Colonic mucosa (tissue), 4 donors: Measurements from ENCODE around the gene TMEM132E. TPM values are rescaled to one million over a fixed set of nuclear protein-coding genes. Genes with fewer than 3 reads are reported as not detected.

Source experiments
- DNase-seq: peaks from one replicate; pipeline ENCODE4 v3.0.0-alpha.2; 2020
- H3K27ac ChIP-seq: fragments of 200-600 bp; one replicate; pipeline ENCODE4 v1.8.0; 2021
- H3K27me3 ChIP-seq: fragments of 200-600 bp; one replicate; pipeline ENCODE4 v1.8.0; 2021
- H3K36me3 ChIP-seq: fragments of 200-600 bp; one replicate; pipeline ENCODE4 v1.8.0; 2021
- H3K4me1 ChIP-seq: fragments of 200-600 bp; one replicate; pipeline ENCODE4 v1.8.0; 2021; ENCODE audit warnings: mild to moderate bottlenecking
- H3K4me3 ChIP-seq: fragments of 200-600 bp; one replicate; pipeline ENCODE4 v1.8.0; 2021
- H3K9ac ChIP-seq, 2 donors: one replicate each; pipeline ENCODE4 v1.7.0; 2013; ENCODE audit warnings: control low read depth in 2 of 2, low read depth in 2 of 2, low read length in 2 of 2
- H3K9me3 ChIP-seq: fragments of 200-600 bp; one replicate; pipeline ENCODE4 v1.8.0; 2021
- CTCF ChIP-seq: fragments of 200-600 bp; IDR thresholded peaks from one replicate; pipeline ENCODE4 v1.8.0; 2022; ENCODE audit warnings: antibody characterized with exemption, mild to moderate bottlenecking
- intact Hi-C: fragments of 100-400 bp; cut with DNase I; formaldehyde crosslinking; loops from one replicate; pipeline ENCODE4 v1.14.1; 2022
- total RNA-seq, 2 donors: library from RNA; stranded (reverse); fragmentation: NEBNext Ultra II Directional in 1 of 2; extraction: Animal tissue kit (Norgen Biotek cat#: 25700) in 1 of 2; gene quantifications; one replicate each; pipeline ENCODE4 v1.2.1, GENCODE V29; 2021
- donor health status: healthy.
- donor health status: DM: no; HTN: no; CAD: no.
- donor health status: DM: no; HTN: no; CAD: no.

The TMEM132E gene
- total RNA-seq, 2 donors from 2014 or later: 0.10 to 0.11 TPM

DNA sequence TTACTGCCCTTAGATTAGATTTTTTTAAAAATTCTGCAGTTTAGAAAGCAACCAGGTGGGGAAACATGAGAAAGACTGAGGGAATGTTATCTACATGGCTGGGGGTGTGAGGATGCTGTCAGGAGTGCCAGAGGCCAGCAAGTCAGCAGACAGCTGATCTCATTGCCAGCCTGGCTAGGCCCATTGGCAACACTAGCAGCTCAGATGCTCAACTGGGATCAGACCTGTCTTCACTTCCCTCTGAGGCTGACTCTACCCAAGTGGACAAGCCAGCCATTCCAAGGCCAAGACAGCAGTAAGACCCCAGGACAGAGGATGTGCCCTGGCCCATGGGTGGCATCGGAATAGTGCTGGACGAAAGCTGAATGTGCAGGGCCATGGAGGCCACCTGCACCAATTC lies 96.2 kb downstream of the TMEM132E start:
- intact Hi-C loops: no loop called here
- H3K9me3 ChIP-seq: no peaks in the 10 kb centered on the region
- TF ChIP-seq CTCF: no peak
- no peak overlapping the region for H3K27ac ChIP-seq
- no peaks in the 10 kb centered on the region for H3K36me3 ChIP-seq
- no peaks in the 10 kb centered on the region for H3K27me3 ChIP-seq
- H3K4me3 ChIP-seq: no peak overlapping the region
- DNase-seq: no peak
- no peak overlapping the region for H3K9ac ChIP-seq
- no peaks in the 10 kb centered on the region for H3K4me1 ChIP-seq

DNA sequence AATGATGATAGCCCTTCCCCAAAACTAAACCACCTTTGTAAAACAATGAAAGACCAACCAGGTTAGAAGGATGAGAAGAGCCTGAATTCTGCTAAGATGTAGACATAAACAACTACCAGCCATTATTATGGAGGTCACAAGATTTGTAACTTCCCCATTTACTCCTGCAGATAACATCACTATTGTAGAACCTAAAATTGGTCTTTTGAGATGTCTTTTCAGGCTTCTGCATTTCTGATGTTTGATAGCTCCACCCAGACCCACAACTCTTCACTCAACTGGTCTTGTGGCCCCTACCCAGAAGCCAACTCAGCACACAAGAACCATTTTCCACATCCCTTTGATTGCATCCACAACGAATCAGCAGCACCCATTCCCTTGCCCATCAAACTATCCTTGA lies 100.8 kb downstream of the TMEM132E start:
- Histone ChIP-seq H3K9me3 (no peaks in the 10 kb centered on the region), H3K4me1 (no peaks in the 10 kb centered on the region), H3K9ac (no peak overlapping the region), H3K27me3 (no peaks in the 10 kb centered on the region), H3K4me3 (no peak overlapping the region), H3K36me3 (no peaks in the 10 kb centered on the region), H3K27ac (no peak overlapping the region)
- TF ChIP-seq CTCF: no peak
- no peak for DNase-seq
- intact Hi-C loops: no loop called here

GRCh38 chr17:34682305-34682704 lies 102.9 kb downstream of the TMEM132E start:
- no peak overlapping the region for H3K4me3 ChIP-seq
- no peaks in the 10 kb centered on the region for H3K36me3 ChIP-seq
- intact Hi-C loops: no loop called here
- no peak overlapping the region for H3K27ac ChIP-seq
- no peak overlapping the region for H3K9ac ChIP-seq
- H3K4me1 ChIP-seq: no peaks in the 10 kb centered on the region
- H3K27me3 ChIP-seq: no peaks in the 10 kb centered on the region
- H3K9me3 ChIP-seq: no peaks in the 10 kb centered on the region
- TF ChIP-seq CTCF: no peak
- no peak for DNase-seq

GRCh38 chr17:34683390-34683789 lies 104.0 kb downstream of the TMEM132E start:
- H3K36me3 ChIP-seq: no peaks in the 10 kb centered on the region

More at GRCh38 chr17:34683390-34683789, 104.0 kb downstream of the TMEM132E start:
- H3K9me3 ChIP-seq: no peaks in the 10 kb centered on the region
- intact Hi-C loops: no loop called here
- H3K27ac ChIP-seq: no peak overlapping the region
- TF ChIP-seq CTCF: no peak
- H3K27me3 ChIP-seq: no peaks in the 10 kb centered on the region
- DNase-seq: no peak
- no peak overlapping the region for H3K4me3 ChIP-seq
- no peak overlapping the region for H3K9ac ChIP-seq
- no peaks in the 10 kb centered on the region for H3K4me1 ChIP-seq

Other genes with a start within 250 kb of the TMEM132E start
- gene CCL13, start 223.1 kb upstream of the TMEM132E start, total RNA-seq: 1 to 10 TPM in 1 of 2 donors, under 1 TPM in 1; 0.82 to 4.9 TPM
- gene CCL1, start 216.3 kb upstream of the TMEM132E start, total RNA-seq: not detected